RPMI7951 (cell line): ENCODE measurements around the gene PCSK7. TPM values are rescaled to one million over a fixed set of nuclear protein-coding genes. Genes with fewer than 3 reads are reported as not detected.

ENCODE experiments used
- DNase-seq: peaks from one replicate; pipeline ENCODE4 v3.0.0-alpha.2; 2012; ENCODE audit warnings: low read depth
- total RNA-seq: library from RNA; depleted of rRNA; stranded (reverse); fragments of >200 nt; shearing (Covaris generic); gene quantifications from 2 replicates; pipeline ENCODE4 v1.2.3, GENCODE V29; 2014

Gene PCSK7
- total RNA-seq, 1 experiment from 2014 or later: 31.4 TPM

DNA sequence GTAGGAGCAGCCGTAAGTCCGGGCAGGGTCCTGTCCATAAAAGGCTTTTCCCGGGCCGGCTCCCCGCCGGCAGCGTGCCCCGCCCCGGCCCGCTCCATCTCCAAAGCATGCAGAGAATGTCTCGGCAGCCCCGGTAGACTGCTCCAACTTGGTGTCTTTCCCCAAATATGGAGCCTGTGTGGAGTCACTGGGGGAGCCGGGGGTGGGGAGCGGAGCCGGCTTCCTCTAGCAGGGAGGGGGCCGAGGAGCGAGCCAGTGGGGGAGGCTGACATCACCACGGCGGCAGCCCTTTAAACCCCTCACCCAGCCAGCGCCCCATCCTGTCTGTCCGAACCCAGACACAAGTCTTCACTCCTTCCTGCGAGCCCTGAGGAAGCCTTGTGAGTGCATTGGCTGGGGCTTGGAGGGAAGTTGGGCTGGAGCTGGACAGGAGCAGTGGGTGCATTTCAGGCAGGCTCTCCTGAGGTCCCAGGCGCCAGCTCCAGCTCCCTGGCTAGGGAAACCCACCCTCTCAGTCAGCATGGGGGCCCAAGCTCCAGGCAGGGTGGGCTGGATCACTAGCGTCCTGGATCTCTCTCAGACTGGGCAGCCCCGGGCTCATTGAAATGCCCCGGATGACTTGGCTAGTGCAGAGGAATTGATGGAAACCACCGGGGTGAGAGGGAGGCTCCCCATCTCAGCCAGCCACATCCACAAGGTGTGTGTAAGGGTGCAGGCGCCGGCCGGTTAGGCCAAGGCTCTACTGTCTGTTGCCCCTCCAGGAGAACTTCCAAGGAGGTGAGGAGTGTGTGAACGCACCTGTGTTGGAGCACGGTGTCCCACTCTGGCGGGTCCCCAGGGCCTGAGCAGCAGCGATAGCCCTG is 32.6 kb downstream of the PCSK7 start, which contains the start of gene TAGLN:
TSS of gene TAGLN (plus strand) at position 318 of the 863 bp plus-strand sequence. CDS start 3,644 bp downstream, outside the sequence.
- peak; percentile 84 for DNase-seq

DNA sequence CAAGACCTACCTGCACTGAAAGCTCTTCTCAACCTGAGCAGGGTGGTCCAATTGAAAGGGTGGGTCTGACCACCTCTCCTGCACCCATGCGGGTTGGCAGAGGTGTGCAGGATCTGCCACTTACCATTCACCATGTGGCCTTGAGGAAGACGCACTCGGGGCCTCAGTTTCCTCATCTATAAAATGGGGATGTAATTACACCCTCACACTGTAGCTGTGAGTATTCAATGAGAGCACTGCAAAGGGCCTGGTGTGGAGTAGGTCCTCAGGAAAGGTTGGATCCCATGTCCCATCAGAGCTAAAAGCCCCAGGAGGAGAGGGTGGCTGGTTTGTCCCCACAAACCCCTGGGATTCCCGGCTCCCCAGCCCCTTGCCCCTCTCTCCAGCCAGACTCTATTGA is 33.3 kb downstream of the PCSK7 start:
- DNase-seq: no peak

DNA sequence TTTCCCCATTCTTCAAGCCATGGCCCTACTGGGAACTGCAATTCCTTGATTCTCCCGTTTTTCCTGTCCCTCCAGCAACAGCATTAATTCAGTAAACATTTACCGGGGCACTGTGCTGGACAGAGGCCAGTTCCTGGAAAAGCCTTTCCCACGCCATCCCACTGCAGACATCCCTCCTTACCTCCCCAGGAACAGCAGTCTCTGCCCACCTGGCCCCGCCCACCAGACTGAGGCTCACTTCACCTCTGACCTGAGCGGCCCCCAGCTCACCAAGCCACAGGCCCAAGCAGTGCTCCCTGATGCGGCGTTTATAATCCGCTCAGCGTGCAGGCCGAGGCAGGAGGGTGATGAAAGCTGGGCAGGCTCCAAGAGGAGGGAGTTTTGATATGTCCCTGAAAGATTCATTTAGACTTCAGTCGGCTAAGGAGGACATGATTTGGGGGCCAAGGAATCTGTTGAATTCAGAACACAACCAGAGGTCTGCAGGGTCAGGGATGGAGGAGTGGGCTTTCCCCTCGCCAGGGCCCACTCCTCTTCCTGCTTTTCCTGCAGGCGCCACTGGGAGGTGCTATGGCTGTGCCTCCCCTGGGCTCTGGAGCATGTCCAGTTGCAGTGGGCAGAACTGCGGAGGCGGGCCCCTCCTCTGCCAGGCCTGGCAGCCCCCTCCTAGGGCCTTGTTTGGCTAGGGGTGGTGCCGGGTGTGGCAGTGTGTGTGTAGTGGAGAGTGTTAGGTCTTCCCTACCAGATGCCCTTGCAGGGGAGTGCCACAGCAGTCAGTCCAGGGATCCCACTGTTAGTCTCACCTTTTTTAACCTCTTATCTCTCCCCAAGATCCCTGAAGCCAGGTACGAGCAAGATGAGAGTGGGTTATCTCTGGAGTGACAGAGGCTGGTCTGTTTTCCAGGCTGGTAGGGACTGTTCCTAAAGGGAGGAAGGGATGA is 34.1 kb downstream of the PCSK7 start:
- no peak for DNase-seq

DNA sequence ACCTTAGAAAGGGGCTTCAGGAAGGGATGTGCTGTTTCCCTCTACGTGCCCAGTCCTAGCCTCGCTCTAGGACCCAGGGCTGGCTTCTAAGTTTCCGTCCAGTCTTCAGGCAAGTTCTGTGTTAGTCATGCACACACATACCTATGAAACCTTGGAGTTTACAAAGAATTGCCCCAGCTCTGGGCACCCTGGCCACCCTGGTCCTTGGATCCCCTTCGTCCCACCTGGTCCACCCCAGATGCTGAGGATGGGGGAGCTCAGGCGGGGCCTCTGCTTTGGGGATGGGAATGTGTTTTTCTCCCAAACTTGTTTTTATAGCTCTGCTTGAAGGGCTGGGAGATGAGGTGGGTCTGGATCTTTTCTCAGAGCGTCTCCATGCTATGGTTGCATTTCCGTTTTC is 34.9 kb downstream of the PCSK7 start:
- no peak for DNase-seq

DNA sequence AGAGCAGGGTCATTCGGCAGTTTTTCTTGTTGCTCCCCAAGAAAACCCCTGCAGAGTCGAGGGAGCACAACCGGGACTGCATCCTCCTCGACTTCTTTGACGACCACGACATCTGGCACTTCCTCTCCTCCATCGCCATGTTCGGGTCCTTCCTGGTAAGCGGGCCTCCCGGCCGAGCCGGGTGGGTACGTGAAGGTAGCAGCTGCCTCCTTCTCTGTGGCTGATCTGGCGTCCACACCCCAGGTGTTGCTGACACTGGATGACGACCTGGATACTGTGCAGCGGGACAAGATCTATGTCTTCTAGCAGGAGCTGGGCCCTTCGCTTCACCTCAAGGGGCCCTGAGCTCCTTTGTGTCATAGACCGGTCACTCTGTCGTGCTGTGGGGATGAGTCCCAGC is 36.1 kb downstream of the PCSK7 start:
- DNase-seq: no peak

DNA sequence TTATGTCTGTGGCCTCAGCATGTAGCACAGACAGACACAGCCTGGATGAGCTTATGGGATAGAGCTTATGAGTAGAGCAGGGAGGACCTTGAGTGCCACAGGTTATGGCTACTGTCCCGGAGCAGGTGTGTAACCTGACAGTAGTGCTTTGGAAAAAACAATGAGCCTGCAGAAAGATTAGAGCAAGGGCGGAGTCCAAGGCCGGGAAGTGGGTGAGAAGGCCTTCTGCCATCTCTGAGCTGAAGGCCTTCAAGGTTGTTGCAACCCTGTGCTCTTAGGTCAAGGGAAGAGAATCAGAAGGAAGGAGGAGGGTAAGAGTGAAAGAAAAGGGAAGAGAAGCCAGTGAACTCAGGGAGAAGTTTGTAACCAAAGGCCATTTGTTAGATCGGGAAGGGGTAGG is 36.6 kb downstream of the PCSK7 start:
- no peak for DNase-seq

DNA sequence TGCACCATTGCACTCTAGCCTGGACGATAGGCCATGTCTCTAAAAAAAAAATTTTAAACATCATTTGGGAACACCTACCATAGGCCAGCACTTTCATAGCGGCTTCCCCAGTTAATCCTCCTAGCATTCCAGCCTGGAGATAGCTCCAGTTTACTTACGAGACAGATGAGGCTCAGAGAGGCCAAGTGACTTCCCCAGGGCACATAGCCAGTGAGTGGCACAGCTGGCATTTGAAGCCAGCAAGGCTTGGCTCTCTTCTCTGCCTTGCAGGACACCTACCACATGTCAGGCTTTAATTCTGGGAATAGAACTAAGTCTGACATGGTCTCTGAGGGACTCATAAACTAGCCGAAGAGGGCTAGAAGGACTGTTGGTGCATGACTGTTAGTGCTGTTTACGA is 37.6 kb downstream of the PCSK7 start:
- DNase-seq: no peak

DNA sequence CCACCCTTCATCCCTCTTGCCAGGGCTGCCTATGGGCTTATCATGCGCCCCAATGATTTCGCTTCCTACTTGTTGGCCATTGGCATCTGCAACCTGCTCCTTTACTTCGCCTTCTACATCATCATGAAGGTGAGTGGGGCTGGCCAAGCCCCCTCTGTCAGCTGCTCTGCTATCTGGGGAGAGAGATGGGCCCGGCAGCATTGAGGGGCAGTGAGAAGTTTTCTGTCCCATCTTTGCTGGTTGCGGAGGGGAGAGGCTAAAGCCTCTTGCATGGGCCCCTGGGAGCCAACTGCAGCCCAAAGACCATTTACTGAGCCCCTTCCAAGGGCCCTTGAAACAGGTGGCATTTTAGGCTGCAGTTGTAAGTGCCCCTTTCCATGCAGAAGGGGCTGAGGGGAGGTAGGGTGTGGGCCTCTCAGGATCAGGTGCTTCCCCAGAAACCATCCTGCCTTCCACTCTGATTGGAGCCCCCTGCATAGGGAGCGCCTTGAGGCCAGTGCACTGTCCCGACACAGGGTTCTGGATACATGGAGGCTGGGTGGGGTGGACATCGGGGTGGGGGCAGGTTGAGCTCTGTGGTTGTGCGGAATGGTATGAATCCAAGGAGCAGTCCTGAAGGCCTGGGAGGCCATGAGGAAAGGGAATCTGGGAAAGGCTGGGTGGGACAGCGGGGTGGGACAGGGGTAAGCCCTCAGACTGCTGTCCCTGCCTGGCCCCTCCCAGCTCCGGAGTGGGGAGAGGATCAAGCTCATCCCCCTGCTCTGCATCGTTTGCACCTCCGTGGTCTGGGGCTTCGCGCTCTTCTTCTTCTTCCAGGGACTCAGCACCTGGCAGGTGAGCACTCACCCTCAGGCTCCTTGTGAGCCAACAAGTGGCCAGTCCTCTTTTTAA is 38.5 kb downstream of the PCSK7 start:
- no peak for DNase-seq

DNA sequence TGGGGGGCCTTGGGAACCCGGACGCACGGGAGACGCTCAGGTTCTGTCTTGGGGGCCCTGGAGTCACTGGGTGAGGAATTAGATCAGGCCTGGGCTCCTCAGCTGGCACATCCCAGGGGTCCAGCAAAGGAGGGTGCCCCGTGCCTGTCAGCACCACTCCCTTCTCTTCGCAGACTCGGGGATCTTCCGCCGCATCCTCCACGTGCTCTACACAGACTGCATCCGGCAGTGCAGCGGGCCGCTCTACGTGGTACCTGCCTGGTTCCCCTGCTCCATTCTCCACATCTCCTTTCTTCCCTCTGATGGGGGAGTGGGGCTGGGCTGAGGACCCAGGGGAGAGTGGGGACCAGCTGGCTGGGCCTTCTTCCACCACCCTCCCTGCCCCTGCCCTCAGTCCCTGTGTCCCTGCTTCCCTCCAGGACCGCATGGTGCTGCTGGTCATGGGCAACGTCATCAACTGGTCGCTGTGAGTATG is 39.4 kb downstream of the PCSK7 start:
- DNase-seq: no peak

DNA sequence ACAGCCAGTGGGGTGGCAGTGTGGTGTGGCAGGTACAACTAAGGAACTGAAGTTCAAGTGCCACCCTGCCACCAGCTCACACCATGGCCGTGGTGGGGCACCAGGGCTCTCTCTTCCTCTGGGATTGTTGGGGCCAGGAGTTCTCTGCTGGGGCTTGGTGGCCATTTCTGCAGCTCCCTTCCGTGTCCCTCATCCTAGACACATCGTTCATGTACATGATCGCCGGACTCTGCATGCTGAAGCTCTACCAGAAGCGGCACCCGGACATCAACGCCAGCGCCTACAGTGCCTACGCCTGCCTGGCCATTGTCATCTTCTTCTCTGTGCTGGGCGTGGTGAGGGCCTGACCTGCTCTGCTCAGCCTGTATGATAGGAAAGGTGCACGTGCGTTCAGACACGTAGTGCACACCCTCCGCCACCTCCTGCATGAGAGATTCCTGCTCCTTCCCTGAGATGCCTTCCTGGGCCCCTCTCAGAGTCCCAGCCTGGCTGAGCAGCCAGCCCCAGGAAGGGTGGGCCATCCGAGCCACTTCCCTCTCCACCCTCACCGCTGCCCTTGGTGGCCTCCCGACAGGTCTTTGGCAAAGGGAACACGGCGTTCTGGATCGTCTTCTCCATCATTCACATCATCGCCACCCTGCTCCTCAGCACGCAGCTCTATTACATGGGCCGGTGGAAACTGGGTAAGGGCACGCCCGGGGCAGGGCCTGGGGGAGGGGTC is 40.0 kb downstream of the PCSK7 start:
- no peak for DNase-seq

DNA sequence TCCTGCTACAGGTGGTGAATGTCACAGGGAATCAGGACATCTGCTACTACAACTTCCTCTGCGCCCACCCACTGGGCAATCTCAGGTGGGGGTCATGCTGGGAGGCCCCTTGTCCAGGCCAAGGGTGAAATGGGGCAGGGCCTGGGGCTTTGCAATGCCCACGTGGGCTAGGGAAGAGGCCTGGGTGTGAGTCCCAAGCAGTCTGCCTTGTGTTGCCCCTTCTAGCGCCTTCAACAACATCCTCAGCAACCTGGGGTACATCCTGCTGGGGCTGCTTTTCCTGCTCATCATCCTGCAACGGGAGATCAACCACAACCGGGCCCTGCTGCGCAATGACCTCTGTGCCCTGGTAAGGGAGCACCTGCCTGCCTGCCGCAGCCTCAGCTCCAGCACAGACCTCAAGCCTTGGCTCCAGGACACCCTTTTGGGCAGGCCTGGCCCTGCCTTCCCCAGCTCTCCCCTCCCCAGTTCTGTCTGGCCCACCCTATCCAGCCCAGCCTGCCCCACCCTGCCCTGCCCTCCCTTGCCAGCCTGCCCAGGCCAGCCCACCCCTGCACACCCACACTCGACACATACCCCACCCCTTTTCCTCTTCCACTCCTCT is 41.8 kb downstream of the PCSK7 start:
- DNase-seq: no peak

DNA sequence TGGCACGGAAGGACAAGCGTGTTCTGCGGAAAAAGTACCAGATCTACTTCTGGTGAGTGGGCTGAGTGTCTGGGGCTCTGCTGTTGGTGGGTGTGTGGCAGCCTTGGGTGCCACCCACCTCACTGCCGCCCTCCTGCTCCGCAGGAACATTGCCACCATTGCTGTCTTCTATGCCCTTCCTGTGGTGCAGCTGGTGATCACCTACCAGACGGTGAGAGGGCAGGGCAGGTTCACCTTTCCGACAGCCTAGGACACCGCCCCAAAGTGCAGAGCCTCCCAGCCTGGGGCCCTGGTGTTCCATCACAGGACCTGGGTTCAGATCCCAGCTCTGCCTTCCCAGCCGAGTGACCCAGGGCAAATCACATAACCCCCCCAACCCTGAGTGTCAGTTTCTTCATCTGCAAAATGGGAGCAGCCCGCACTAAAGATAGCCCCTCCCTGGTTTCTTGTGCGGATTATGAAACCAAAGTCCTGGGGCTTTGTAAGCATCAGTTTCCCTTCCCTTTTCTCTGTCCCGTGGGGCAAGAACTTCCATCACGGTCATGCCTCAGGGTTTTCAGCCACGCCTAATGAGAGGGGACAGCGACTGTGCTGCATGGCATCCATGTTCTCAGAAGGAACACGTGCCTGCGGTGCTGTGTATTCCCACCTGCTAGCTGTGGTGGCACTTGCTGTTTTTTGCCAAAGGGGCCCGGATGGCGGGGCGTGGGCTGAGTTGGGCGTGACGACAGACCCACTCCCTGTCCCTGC is 42.5 kb downstream of the PCSK7 start:
- DNase-seq: no peak

DNA sequence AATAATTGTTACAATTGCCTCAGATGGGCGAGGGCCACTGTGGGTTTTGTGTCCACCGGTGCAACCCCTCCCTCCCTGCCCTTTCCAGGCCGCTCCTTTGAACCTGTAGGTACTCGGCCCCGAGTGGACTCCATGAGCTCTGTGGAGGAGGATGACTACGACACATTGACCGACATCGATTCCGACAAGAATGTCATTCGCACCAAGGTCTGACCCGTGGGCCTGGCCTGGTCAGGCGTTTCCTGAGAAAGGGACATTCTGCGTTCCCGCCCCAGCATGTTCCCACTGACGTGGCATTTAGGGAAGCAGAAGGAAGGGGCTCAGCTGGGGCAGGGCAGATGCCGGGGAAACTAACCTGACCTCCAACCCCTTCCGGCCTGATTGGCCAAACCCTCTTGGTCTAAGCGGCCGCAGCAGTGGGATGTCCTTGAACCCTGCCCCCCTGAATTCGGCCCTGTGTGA is 43.2 kb downstream of the PCSK7 start:
- no peak for DNase-seq

DNA sequence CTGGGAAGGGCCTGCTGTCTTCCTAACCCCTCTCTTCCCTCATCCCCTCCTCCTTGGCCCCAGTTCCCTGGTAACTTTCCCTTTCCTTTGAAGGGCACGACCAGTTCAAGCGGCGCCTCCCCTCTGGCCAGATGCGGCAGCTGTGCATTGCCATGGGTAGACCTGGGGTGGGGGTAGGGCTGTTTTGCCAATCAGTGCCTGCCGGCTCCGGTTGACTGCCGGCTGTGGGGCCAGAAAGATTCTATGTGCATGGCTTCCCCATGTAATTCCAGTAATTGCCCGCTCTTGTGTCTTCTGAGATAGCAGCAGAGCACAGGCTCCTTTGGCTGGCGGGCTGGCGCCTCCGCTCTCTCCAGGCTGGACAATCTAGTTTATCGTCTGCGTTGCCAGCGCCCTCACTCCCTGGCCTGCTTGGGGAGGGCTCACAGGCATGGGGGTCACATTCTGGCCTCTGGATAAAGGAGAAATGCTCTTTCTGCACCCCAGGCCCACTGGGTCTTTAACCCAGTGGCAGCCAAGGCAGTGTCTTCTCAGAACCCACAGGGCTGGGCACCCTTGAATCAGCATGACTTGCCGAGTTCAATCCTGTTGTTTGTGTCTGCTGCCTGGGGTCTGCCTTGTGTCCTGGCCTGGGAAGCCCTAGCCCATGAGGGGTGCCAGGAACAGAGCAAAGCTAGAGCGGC is 43.9 kb downstream of the PCSK7 start:
- no peak for DNase-seq

DNA sequence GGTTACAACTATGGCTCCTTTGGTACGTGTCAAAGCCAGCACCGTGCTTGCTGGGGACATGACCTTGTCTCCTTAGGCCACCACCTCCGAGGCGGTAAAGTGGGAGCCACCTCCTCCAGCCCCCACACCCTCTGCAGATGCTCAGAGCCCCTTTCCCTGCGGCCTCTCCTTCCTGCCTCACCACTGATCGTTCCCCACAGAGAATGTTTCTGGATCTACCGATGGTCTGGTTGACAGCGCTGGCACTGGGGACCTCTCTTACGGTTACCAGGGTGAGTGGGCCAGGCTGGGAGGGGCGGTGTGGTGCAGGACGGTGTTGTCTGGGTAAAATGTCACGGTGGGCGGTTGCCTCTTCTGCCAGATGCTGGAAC is 44.5 kb downstream of the PCSK7 start:
- DNase-seq: no peak

DNA sequence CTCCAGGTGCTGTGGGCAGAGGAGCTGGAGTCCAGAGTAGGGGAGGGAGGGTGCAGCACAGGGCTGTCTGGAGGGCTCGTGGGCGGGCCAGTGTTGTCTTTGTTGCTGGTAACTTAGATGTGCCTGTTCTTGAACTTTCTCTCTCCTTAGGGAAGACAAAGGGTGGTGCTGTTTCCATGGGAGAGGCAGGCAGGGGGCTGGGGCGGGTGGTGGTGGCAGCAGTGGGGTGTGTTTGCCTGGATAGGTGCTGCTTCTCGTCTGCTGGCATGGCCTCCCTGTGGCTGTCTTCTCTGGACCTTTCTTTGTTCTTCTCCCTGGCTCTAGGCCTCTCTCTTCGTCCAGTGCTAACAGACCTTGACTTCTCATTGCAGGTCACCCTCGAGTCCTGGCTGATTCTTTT is 44.9 kb downstream of the PCSK7 start:
- DNase-seq: no peak

DNA sequence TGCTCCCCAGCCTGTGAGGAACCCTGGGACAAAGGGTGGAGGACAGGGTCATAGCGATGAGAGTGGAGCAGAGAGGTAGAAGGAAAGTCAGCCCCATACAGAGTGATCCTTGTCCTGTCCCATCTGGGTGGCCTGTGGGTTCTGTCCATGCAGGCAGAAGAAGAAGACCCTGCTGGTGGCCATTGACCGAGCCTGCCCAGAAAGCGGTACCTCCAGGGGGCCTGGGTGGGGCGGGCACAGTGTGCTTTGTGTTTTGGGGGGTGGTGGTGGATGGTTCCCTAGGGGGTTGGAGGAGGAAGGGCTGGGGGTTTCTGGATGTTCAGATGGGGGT is 45.5 kb downstream of the PCSK7 start:
- DNase-seq: no peak

DNA sequence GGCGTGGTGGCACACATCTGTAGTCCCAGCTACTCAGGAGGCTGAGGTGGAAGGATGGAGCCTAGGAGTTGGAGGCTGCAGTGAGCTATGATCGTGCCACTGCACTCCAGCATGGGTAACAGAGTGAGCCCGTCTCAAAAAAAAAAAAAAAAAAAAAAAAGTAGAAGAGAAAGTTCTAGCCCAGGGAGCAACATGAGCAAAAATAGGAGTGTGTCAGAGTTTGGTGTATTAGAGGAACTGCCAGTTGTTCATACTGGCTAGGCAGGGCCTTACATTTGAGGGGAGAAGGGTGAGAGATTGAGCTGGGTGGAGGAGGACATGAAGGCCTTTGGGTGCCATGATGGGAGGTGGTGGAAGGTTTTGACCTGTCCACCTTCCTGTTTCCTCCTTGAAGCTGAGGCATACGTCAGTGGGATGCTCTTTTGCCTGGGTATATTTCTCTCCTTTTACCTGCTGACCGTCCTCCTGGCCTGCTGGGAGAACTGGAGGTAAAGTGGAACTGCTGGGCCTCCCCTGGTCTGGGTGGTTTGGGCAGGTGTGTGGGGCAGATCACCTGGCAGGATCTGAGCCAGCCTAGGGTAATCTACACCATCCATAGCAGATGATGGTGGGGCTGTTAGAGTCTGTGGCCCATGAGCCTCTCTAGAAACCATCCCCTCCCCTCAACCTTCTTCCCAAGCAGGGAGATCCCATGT is 46.0 kb downstream of the PCSK7 start:
- no peak for DNase-seq
